H1 (cell line): Measurements from ENCODE around the gene SSBP3. TPM values are rescaled to one million over a fixed set of nuclear protein-coding genes. Genes with fewer than 3 reads are reported as not detected.

Experiments
- CTCF ChIA-PET: fragments of 300-600 bp; sonication (Branson Sonifier 250); formaldehyde crosslinking; loops from one replicate; lab custom pipeline; 2021; ENCODE audit not compliant: partially characterized antibody; lab: Charles Lee
- POLR2A ChIA-PET: fragments of 300-600 bp; sonication (Branson Sonifier 250); formaldehyde crosslinking; loops from one replicate; lab custom pipeline; 2021; ENCODE audit warnings: inconsistent platforms; ENCODE audit not compliant: partially characterized antibody; lab: Charles Lee
- DNase-seq, 2 experiments: peaks; one replicate each; pipeline versions ENCODE4 v3.0.0 to v3.0.0-alpha.2; 2010 to 2022; ENCODE audit warnings: low spot score in 2 of 2, low read depth in 1 of 2, mixed read lengths in 1 of 2
- FAIRE-seq: peaks from 2 replicates; lab custom pipeline; 2011; peaks lifted over from hg19 to GRCh38; lab: Jason Lieb, UNC
- H2AFZ ChIP-seq: 2 replicates; pipeline ENCODE4 v1.8.1; 2012; ENCODE audit warnings: low read length, inconsistent platforms
- H2AK5ac ChIP-seq: 2 replicates; pipeline ENCODE4 v1.6.1; 2013; ENCODE audit warnings: low read depth, low read length
- H2BK120ac ChIP-seq: replicated peaks from 2 replicates; pipeline ENCODE3; 2013; ENCODE audit warnings: low read depth, low read length, inconsistent platforms
- H2BK12ac ChIP-seq: 2 replicates; pipeline ENCODE4 v1.6.1; 2013; ENCODE audit warnings: low read depth, low read length
- H2BK15ac ChIP-seq: 2 replicates; pipeline ENCODE4 v1.6.1; 2013; ENCODE audit warnings: low read length
- H2BK20ac ChIP-seq: 2 replicates; pipeline ENCODE4 v1.6.1; 2013; ENCODE audit warnings: low read length
- H2BK5ac ChIP-seq: 2 replicates; pipeline ENCODE4 v1.6.1; 2013; ENCODE audit warnings: low read depth, low read length
- H3K14ac ChIP-seq: 2 replicates; pipeline ENCODE4 v1.6.1; 2013; ENCODE audit warnings: inconsistent platforms; ENCODE audit not compliant: insufficient read length
- H3K18ac ChIP-seq: 2 replicates; pipeline ENCODE4 v1.6.1; 2013; ENCODE audit warnings: low read length; ENCODE audit errors: extremely low read depth
- H3K23ac ChIP-seq: 2 replicates; pipeline ENCODE4 v1.6.1; 2013; ENCODE audit warnings: inconsistent platforms; ENCODE audit not compliant: insufficient read length
- H3K23me2 ChIP-seq: 2 replicates; pipeline ENCODE4 v1.6.1; 2013; ENCODE audit warnings: low read depth, low read length
- H3K27ac ChIP-seq: 2 replicates; pipeline ENCODE4 v1.6.1; 2011; ENCODE audit warnings: low read depth, low read length, inconsistent platforms
- H3K27me3 ChIP-seq, 4 experiments: replicated peaks in 1 of 4; 1 replicate in 1 of 4; 2 replicates in 3 of 4; pipeline versions ENCODE4 v1.6.1 to v1.8.1; 2011 to 2013; ENCODE audit warnings: low read length in 3 of 4, mild to moderate bottlenecking in 3 of 4, inconsistent platforms in 2 of 4, mixed read lengths in 2 of 4, moderate library complexity in 1 of 4; ENCODE audit not compliant: control insufficient read depth in 3 of 4, insufficient read depth in 3 of 4; ENCODE audit errors: extremely low read depth in 1 of 4
- H3K36me3 ChIP-seq, 4 experiments: 2 replicates each; pipeline versions ENCODE4 v1.6.1 to v1.8.1; 2011 to 2013; ENCODE audit warnings: mild to moderate bottlenecking in 4 of 4, low read length in 3 of 4, moderate library complexity in 2 of 4, control low read depth in 1 of 4, inconsistent platforms in 1 of 4; ENCODE audit not compliant: insufficient read depth in 4 of 4, control insufficient read depth in 2 of 4
- H3K4ac ChIP-seq: replicated peaks from 2 replicates; pipeline ENCODE3; 2013; ENCODE audit warnings: low read length, low read depth, mixed read lengths, inconsistent platforms; ENCODE audit not compliant: insufficient read length
- H3K4me1 ChIP-seq, 4 experiments: replicated peaks in 1 of 4; 1 replicate in 1 of 4; 2 replicates in 3 of 4; pipeline versions ENCODE4 v1.6.1 to v1.8.1; 2011 to 2013; ENCODE audit warnings: low read length in 3 of 4, inconsistent platforms in 2 of 4, mixed read lengths in 1 of 4; ENCODE audit not compliant: insufficient read depth in 4 of 4, control insufficient read depth in 3 of 4
- H3K4me2 ChIP-seq, 2 experiments: 2 replicates each; pipeline versions ENCODE4 v1.6.1 to v1.8.1; 2011 to 2013; ENCODE audit warnings: low read depth in 2 of 2, low read length in 2 of 2, control low read depth in 1 of 2, inconsistent platforms in 1 of 2, mild to moderate bottlenecking in 1 of 2; ENCODE audit not compliant: insufficient read depth in 1 of 2
- H3K4me3 ChIP-seq, 4 experiments: fragments of 200-600, 300-600 bp in 1 of 4; sonication (generic), shearing (Covaris generic), sonication (Bioruptor Twin) in 1 of 4; 2 replicates each; pipeline versions ENCODE4 v1.5.1 to v1.8.1; 2011 to 2016; ENCODE audit warnings: low read length in 4 of 4, low read depth in 3 of 4, control low read depth in 2 of 4, inconsistent platforms in 2 of 4, mild to moderate bottlenecking in 2 of 4, mixed read lengths in 1 of 4, moderate library complexity in 1 of 4; ENCODE audit not compliant: insufficient read depth in 2 of 4; ENCODE audit errors: extremely low read depth in 1 of 4
- H3K56ac ChIP-seq: replicated peaks from 2 replicates; pipeline ENCODE3; 2013; ENCODE audit warnings: low read depth, mild to moderate bottlenecking, mixed read lengths, low read length, inconsistent platforms; ENCODE audit not compliant: insufficient read length
- H3K79me1 ChIP-seq: 2 replicates; pipeline ENCODE4 v1.6.1; 2013; ENCODE audit warnings: low read depth, low read length, control low read depth
- H3K79me2 ChIP-seq, 2 experiments: 2 replicates each; pipeline versions ENCODE4 v1.6.1 to v1.8.1; 2012 to 2013; ENCODE audit warnings: low read length in 2 of 2, mild to moderate bottlenecking in 2 of 2, inconsistent platforms in 1 of 2; ENCODE audit not compliant: insufficient read depth in 2 of 2, control insufficient read depth in 1 of 2
- H3K9ac ChIP-seq, 4 experiments: replicated peaks in 1 of 4; 1 replicate in 1 of 4; 2 replicates in 3 of 4; pipeline versions ENCODE4 v1.6.1 to v1.8.1; 2011 to 2013; ENCODE audit warnings: low read depth in 3 of 4, low read length in 3 of 4, control low read depth in 2 of 4, mild to moderate bottlenecking in 2 of 4, moderate library complexity in 2 of 4, inconsistent platforms in 1 of 4; ENCODE audit errors: extremely low read depth in 1 of 4
- H3K9me3 ChIP-seq, 2 experiments: 2 replicates each; pipeline versions ENCODE4 v1.6.1 to v1.8.1; 2012 to 2013; ENCODE audit warnings: mild to moderate bottlenecking in 2 of 2, moderate library complexity in 2 of 2, control low read depth in 1 of 2, inconsistent platforms in 1 of 2, low read depth in 1 of 2, low read length in 1 of 2, mixed read lengths in 1 of 2; ENCODE audit not compliant: insufficient read depth in 2 of 2
- H4K20me1 ChIP-seq, 2 experiments: replicated peaks in 1 of 2; 2 replicates each; pipeline versions ENCODE3 to v1.8.1; 2011 to 2013; ENCODE audit warnings: inconsistent platforms in 2 of 2, low read length in 2 of 2, mild to moderate bottlenecking in 1 of 2; ENCODE audit not compliant: insufficient read depth in 2 of 2, control insufficient read depth in 1 of 2
- H4K5ac ChIP-seq: 2 replicates; pipeline ENCODE4 v1.6.1; 2013; ENCODE audit warnings: low read length, low read depth, mixed read lengths, inconsistent platforms; ENCODE audit not compliant: insufficient read length
- H4K8ac ChIP-seq: 2 replicates; pipeline ENCODE4 v1.8.0; 2013; ENCODE audit warnings: mild to moderate bottlenecking, moderate library complexity, low read length, inconsistent platforms; ENCODE audit not compliant: insufficient read depth; ENCODE audit errors: extremely low read depth
- H4K91ac ChIP-seq: replicated peaks from 2 replicates; pipeline ENCODE3; 2013; ENCODE audit warnings: low read length, mixed read lengths, inconsistent platforms; ENCODE audit not compliant: insufficient read length
- JUND ChIP-seq: IDR thresholded peaks from 2 replicates; pipeline ENCODE4 v1.6.1; 2011; ENCODE audit warnings: mild to moderate bottlenecking, improper control_type of control experiment, low read length
- RXRA ChIP-seq: IDR thresholded peaks from 2 replicates; pipeline ENCODE4 v1.6.1; 2011; ENCODE audit warnings: low read depth, mild to moderate bottlenecking, low read length, moderate library complexity; ENCODE audit not compliant: insufficient read depth
- WGBS, 2 experiments: shearing (Covaris generic) in 1 of 2; methylation state at CpG; one replicate each; pipeline versions ENCODE4 v1.1.6 to v1.1.7; 2013 to 2015; ENCODE audit warnings: low lambda C conversion rate in 2 of 2, mixed read lengths in 2 of 2, inconsistent platforms in 1 of 2, low coverage in 1 of 2, missing lambda C conversion rate in 1 of 2; ENCODE audit not compliant: insufficient replicate concordance in 2 of 2, insufficient coverage in 1 of 2, insufficient read length in 1 of 2; ENCODE audit errors: extremely low coverage in 1 of 2, missing lambda C conversion rate in 1 of 2; 5-methylcytosine and 5-hydroxymethylcytosine counted together
- polyA plus RNA-seq, 7 experiments: library from polyadenylated mRNA; depleted of rRNA in 3 of 7; stranded (reverse) in 5 of 7; unstranded in 2 of 7; fragments of >200 nt in 5 of 7; fragments of 200-250 nt in 2 of 7; gene quantifications; 1 replicate in 5 of 7; 2 replicates in 1 of 7; 4 replicates in 1 of 7; pipeline versions ENCODE4 v1.2.1 to v1.2.3, GENCODE V29; 2011 to 2013; ENCODE audit warnings: missing spikeins in 2 of 7, mixed read lengths in 2 of 7
- total RNA-seq: library from RNA; stranded (reverse); fragmentation: NEBNext Ultra II Directional; extraction: Animal tissue kit (Norgen Biotek cat#: 25700); gene quantifications from 2 replicates; pipeline ENCODE4 v1.2.1, GENCODE V29; 2021

Gene SSBP3
- total and polyA plus RNA-seq, 2 of the 8 experiments (the other 6 are each of a cell fraction or from before 2014, with no cell fraction given): 99.7 to 133 TPM

DNA sequence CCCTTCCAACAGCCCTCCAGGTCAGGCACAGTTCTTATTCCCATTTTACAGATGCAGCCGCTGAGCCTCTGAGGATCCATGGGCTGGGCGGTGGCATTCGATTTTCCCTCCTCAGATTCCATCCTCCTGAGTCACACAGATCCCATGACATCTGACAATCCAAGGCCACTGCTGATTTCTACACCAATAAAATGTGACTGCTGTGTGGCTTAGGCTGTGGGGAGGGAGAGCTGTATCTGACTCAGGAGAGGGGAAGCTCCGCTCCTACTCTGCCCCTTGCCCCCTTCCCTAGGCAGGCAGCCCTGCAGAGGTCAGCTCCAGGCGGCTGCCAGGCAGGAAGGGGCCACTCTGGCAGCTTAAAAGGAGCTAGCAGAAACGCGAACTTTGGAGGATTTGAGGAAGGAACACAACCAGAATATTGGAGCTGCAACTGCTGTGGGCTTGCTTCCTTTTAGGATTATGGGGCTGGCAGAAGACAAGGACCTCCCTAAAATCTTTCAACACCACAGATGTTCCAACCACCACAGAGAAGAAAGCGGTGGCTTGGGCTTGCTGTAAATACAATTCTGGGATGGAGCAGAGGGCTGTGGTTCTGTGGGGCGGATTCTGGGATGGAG lies 156.3 kb downstream of the SSBP3 start:
- Histone ChIP-seq H3K4me1 (no peaks in the 10 kb centered on the region; a peak in 1 of 7 replicates), H3K14ac (no peak overlapping the region), H4K20me1 (peaks cover 7 to 10% of the 10 kb centered on the region in 2 experiments), H2AFZ (no peak overlapping the region), H2BK15ac (no peak overlapping the region), H3K4ac (no peak overlapping the region), H4K91ac (no peak overlapping the region), H3K18ac (no peak overlapping the region), H3K36me3 (peaks cover 0 to 12% (median 6%) of the 10 kb centered on the region in 4 experiments; a peak in 5 of 8 replicates), H3K56ac (no peak overlapping the region), H3K79me2 (no peaks in the 10 kb centered on the region), H3K4me3 (no peak overlapping the region), H3K27ac (no peak overlapping the region), H3K23ac (no peak overlapping the region), H3K9me3 (no peaks in the 10 kb centered on the region), H4K5ac (no peak overlapping the region), H3K23me2 (no peaks in the 10 kb centered on the region), H2BK5ac (no peak overlapping the region), H4K8ac (no peak overlapping the region), H3K79me1 (peaks cover 3% of the 10 kb centered on the region; the same call in 1 of the 2 replicates), H3K4me2 (no peak overlapping the region), H2BK120ac (no peak overlapping the region), H2AK5ac (no peak overlapping the region), H3K27me3 (no peaks in the 10 kb centered on the region), H2BK12ac (no peak overlapping the region), H3K9ac (no peak overlapping the region; a peak in 1 of 7 replicates), H2BK20ac (no peak overlapping the region)
- FAIRE-seq (no peak), DNase-seq (no peak)
- 81% methylated on average over 9 of the region's 9 CpGs; no CpG with 5 or more reads in 1 of the 2 experiments for WGBS, 2 experiments
- TF ChIP-seq JUND: peak; percentile 73; the same call in 1 of the 2 replicates
- no peak for TF ChIP-seq RXRA
- POLR2A ChIA-PET: no interaction called here
- CTCF ChIA-PET: interaction anchor here (0.7 to 1.3 kb wide), 2 partner anchors 9 to 25 kb away, joined by 3 read pairs; no protein-coding TSS in a partner anchor
